Neural progenitor cell (in vitro differentiated cells): ENCODE measurements around the gene KDF1.

Source experiments
- EZH2phosphoT487 ChIP-seq: fragments of 200-600 bp; sonication (generic); IDR thresholded peaks from 2 replicates; pipeline ENCODE4 v1.6.1; 2017; ENCODE audit warnings: antibody characterized with exemption
- TF ChIP-seq, protein P1 (sequence below): fragments of 200-600 bp; sonication (generic); IDR thresholded peaks from 2 replicates; pipeline ENCODE4 v1.5.1; 2017; ENCODE audit warnings: antibody characterized with exemption, mild to moderate bottlenecking

DNA sequence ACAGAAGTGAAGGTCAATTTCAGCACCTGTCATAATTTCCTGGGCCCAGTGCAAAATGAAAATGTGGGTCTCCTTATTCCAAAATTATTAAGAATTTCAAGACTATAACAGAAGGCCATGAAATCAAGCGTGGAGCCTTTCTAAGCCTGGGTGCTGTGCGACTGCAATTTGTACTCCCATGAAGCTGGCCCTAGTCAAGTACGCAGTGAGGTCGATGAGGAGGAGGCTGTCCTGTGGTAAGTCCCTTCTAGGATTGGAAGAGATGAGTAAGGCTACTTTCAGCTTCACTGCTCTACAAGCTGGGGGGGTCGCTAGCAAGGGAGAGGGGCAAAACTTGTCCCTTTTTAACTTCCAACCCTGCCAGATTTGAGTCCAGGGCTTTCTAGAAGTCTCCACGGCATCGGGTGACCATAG, 39.1 kb downstream of the KDF1 start:
- TF ChIP-seq, protein P1, sequence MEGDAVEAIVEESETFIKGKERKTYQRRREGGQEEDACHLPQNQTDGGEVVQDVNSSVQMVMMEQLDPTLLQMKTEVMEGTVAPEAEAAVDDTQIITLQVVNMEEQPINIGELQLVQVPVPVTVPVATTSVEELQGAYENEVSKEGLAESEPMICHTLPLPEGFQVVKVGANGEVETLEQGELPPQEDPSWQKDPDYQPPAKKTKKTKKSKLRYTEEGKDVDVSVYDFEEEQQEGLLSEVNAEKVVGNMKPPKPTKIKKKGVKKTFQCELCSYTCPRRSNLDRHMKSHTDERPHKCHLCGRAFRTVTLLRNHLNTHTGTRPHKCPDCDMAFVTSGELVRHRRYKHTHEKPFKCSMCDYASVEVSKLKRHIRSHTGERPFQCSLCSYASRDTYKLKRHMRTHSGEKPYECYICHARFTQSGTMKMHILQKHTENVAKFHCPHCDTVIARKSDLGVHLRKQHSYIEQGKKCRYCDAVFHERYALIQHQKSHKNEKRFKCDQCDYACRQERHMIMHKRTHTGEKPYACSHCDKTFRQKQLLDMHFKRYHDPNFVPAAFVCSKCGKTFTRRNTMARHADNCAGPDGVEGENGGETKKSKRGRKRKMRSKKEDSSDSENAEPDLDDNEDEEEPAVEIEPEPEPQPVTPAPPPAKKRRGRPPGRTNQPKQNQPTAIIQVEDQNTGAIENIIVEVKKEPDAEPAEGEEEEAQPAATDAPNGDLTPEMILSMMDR, result no peak
- TF ChIP-seq EZH2phosphoT487, result no peak
